LoVo (cell line): ENCODE measurements around the gene CCDC116.

Source experiments
- DNase-seq: peaks from one replicate; pipeline ENCODE4 v3.0.0-alpha.2; 2016; ENCODE audit warnings: low spot score

CCDC116 gene

GRCh38 chr22:21681566-21682370 lies 49.2 kb downstream of the CCDC116 start:
- DNase-seq, result no peak

GRCh38 chr22:21682385-21683175 lies 50.0 kb downstream of the CCDC116 start:
- no peak for DNase-seq

- no peak for DNase-seq
These were observed 50.8 kb downstream of the CCDC116 start for GRCh38 chr22:21683401-21683811.

GRCh38 chr22:21684492-21685163 lies 52.1 kb downstream of the CCDC116 start:
- DNase-seq, result no peak

GRCh38 chr22:21685164-21685513 lies 52.6 kb downstream of the CCDC116 start:
- no peak for DNase-seq

- no peak for DNase-seq
These were observed 53.6 kb downstream of the CCDC116 start for GRCh38 chr22:21686193-21686608.
